KOPT-K1 (cell line): ENCODE measurements around the gene AKR1E2.

ENCODE experiments used
- H3K27ac ChIP-seq: fragments of 200-600 bp; sonication (generic); 2 replicates; pipeline ENCODE4 v1.5.1; 2016; ENCODE audit warnings: antibody characterized with exemption, mild to moderate bottlenecking, low read depth, low read length; ENCODE audit not compliant: poor library complexity, severe bottlenecking
- H3K36me3 ChIP-seq: fragments of 200-600 bp; sonication (generic); 2 replicates; pipeline ENCODE4 v1.5.1; 2017; ENCODE audit warnings: antibody characterized with exemption, mild to moderate bottlenecking, low read length, moderate library complexity; ENCODE audit not compliant: insufficient read depth
- H3K9me3 ChIP-seq: fragments of 200-600 bp; sonication (generic); 2 replicates; pipeline ENCODE4 v1.5.1; 2017; ENCODE audit warnings: antibody characterized with exemption, low read length, mild to moderate bottlenecking; ENCODE audit not compliant: insufficient read depth, poor library complexity, severe bottlenecking

The AKR1E2 gene

GRCh38 chr10:4885162-4885561 lies 59.2 kb downstream of the AKR1E2 start:
- Histone ChIP-seq H3K36me3 (no peaks in the 10 kb centered on the region), H3K27ac (no peak overlapping the region), H3K9me3 (no peaks in the 10 kb centered on the region)

- Histone ChIP-seq H3K9me3 (no peaks in the 10 kb centered on the region), H3K27ac (no peak overlapping the region)
These were observed 61.5 kb downstream of the AKR1E2 start for GRCh38 chr10:4887501-4887900.

GRCh38 chr10:4888236-4888635 lies 62.2 kb downstream of the AKR1E2 start:
- Histone ChIP-seq H3K9me3 (no peaks in the 10 kb centered on the region), H3K36me3 (no peaks in the 10 kb centered on the region), H3K27ac (no peak overlapping the region)

More at GRCh38 chr10:4887501-4887900, 61.5 kb downstream of the AKR1E2 start:
- no peaks in the 10 kb centered on the region for H3K36me3 ChIP-seq

- Histone ChIP-seq H3K27ac (no peak overlapping the region), H3K36me3 (no peaks in the 10 kb centered on the region), H3K9me3 (no peaks in the 10 kb centered on the region)
These were observed 64.0 kb downstream of the AKR1E2 start for GRCh38 chr10:4889959-4890358.

GRCh38 chr10:4892681-4893080 lies 66.7 kb downstream of the AKR1E2 start:
- no peak overlapping the region for H3K27ac ChIP-seq
- no peaks in the 10 kb centered on the region for H3K36me3 ChIP-seq
- H3K9me3 ChIP-seq: no peaks in the 10 kb centered on the region

- Histone ChIP-seq H3K27ac (no peak overlapping the region), H3K9me3 (no peaks in the 10 kb centered on the region), H3K36me3 (no peaks in the 10 kb centered on the region)
These were observed 68.3 kb downstream of the AKR1E2 start for GRCh38 chr10:4894335-4894734.
